GM23338 (cell line): ENCODE measurements around the gene TMEM208. TPM values are rescaled to one million over a fixed set of nuclear protein-coding genes. Genes with fewer than 3 reads are reported as not detected.

Experiments used
- ETS1 ChIP-seq: IDR thresholded peaks from 2 replicates; pipeline ENCODE4 v1.6.1; 2016; ENCODE audit warnings: antibody characterized with exemption
- EZH2 ChIP-seq: fragments of 200-600 bp; sonication (generic); IDR thresholded peaks from one replicate; pipeline ENCODE4 v1.8.0; 2017; ENCODE audit warnings: antibody characterized with exemption, mild to moderate bottlenecking, low read depth; ENCODE audit not compliant: unreplicated experiment
- EZH2phosphoT487 ChIP-seq: fragments of 200-600 bp; sonication (generic); IDR thresholded peaks from one replicate; pipeline ENCODE4 v1.8.1; 2018; ENCODE audit warnings: antibody characterized with exemption; ENCODE audit not compliant: unreplicated experiment
- NANOG ChIP-seq: IDR thresholded peaks from 2 replicates; pipeline ENCODE4 v1.6.1; 2016; ENCODE audit warnings: antibody characterized with exemption, borderline replicate concordance
- POLR2AphosphoS5 ChIP-seq: IDR thresholded peaks from 2 replicates; pipeline ENCODE4 v1.6.1; 2016; ENCODE audit warnings: antibody characterized with exemption, low read depth
- ZNF114 ChIP-seq: fragments of 250-450 bp; sonication (Bioruptor Pico); IDR thresholded peaks from 2 replicates; pipeline ENCODE4 v1.5.0; 2020; ENCODE audit warnings: mild to moderate bottlenecking, moderate library complexity
- ZNF331 ChIP-seq: fragments of 250-450 bp; sonication (Bioruptor Pico); IDR thresholded peaks from 2 replicates; pipeline ENCODE4 v1.5.0; 2020; ENCODE audit warnings: low read depth, mild to moderate bottlenecking, moderate library complexity
- ZNF462 ChIP-seq: fragments of 250-450 bp; sonication (Bioruptor Pico); IDR thresholded peaks from 2 replicates; pipeline ENCODE4 v1.5.0; 2020; ENCODE audit warnings: mild to moderate bottlenecking, moderate library complexity
- polyA plus RNA-seq: library from polyadenylated mRNA; unstranded; fragments of >200 nt; fragmentation: Nextera tagmentation; extraction: Ambion mirVana; gene quantifications from 2 replicates; pipeline ENCODE4 v1.2.1, GENCODE V29; 2016
- total RNA-seq: library from RNA; depleted of rRNA; stranded (reverse); fragments of >200 nt; shearing (Covaris generic); gene quantifications from 2 replicates; pipeline ENCODE4 v1.2.3, GENCODE V29; 2014
- TF ChIP-seq, protein P1 (sequence below), 2 experiments: fragments of 200-600 bp in 1 of 2; sonication (generic) in 1 of 2; conservative IDR thresholded peaks; 2 replicates each; pipeline versions ENCODE4 v1.5.1 to v1.6.1; 2016 to 2017; ENCODE audit warnings: antibody characterized with exemption in 2 of 2, low read depth in 2 of 2, mild to moderate bottlenecking in 2 of 2, moderate library complexity in 1 of 2

The TMEM208 gene
- total and polyA plus RNA-seq, 2 experiments from 2014 or later: 23.2 to 82.3 TPM

DNA sequence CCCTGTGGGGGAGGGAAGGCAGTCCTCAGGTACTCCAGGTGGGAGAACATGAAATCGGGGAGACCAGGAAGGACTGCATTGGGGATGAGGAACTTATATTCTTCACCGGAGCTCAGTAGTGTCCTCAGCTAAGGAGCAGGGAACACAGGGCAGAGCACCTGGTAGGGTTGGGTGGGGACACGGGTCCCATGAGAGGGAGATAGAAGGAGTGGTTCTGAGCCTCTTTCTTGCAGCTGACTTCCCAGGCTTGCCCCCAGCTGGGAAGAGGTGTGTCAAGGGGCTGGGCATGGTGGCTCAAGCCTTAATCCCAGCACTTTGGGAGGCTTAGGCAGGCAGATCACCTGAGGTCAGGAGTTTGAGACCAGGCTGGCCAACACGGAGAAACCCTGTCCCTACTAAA, 18.3 kb downstream of the TMEM208 start (continued):
- TF ChIP-seq ZNF462 (CRISPR knock-in tag) (no peak), NANOG (no peak), EZH2 (no peak), ETS1 (no peak), ZNF114 (no peak), POLR2AphosphoS5 (no peak), EZH2phosphoT487 (no peak), ZNF331 (no peak)
- TF ChIP-seq, protein P1, sequence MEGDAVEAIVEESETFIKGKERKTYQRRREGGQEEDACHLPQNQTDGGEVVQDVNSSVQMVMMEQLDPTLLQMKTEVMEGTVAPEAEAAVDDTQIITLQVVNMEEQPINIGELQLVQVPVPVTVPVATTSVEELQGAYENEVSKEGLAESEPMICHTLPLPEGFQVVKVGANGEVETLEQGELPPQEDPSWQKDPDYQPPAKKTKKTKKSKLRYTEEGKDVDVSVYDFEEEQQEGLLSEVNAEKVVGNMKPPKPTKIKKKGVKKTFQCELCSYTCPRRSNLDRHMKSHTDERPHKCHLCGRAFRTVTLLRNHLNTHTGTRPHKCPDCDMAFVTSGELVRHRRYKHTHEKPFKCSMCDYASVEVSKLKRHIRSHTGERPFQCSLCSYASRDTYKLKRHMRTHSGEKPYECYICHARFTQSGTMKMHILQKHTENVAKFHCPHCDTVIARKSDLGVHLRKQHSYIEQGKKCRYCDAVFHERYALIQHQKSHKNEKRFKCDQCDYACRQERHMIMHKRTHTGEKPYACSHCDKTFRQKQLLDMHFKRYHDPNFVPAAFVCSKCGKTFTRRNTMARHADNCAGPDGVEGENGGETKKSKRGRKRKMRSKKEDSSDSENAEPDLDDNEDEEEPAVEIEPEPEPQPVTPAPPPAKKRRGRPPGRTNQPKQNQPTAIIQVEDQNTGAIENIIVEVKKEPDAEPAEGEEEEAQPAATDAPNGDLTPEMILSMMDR (conservative IDR thresholded peaks at IDR 0.05; ENCODE audit: low read depth in 2 of 2): no peak
